Hepatocyte (in vitro differentiated cells): ENCODE data around the gene CLEC16A.

ENCODE experiments used
- CTCF ChIP-seq: fragments of 200-600 bp; sonication (generic); IDR thresholded peaks from 2 replicates; pipeline ENCODE4 v1.5.1; 2016; ENCODE audit warnings: antibody characterized with exemption, mild to moderate bottlenecking; ENCODE audit not compliant: poor library complexity
- EZH2phosphoT487 ChIP-seq: fragments of 200-600 bp; sonication (generic); IDR thresholded peaks from one replicate; pipeline ENCODE4 v1.6.1; 2018; ENCODE audit warnings: antibody characterized with exemption, mild to moderate bottlenecking, low read depth, moderate library complexity; ENCODE audit not compliant: unreplicated experiment, severe bottlenecking

- TF ChIP-seq EZH2phosphoT487, result no peak
- TF ChIP-seq CTCF, result no peak
Measured at GRCh38 chr16:11117576-11118211, 173.3 kb downstream of the CLEC16A start.
